Islet of Langerhans (tissue), 1 donor: ENCODE measurements around the gene PKP4.
"Not testable (repeated sequence)": the region's sequence is repeated elsewhere in the genome, so short reads cannot be mapped to it uniquely, and the experiment has no call there.

Source experiments
- FAIRE-seq: peaks from one replicate; lab custom pipeline; 2011; peaks lifted over from hg19 to GRCh38; lab: Jason Lieb, UNC

Gene PKP4

GRCh38 chr2:158456309-158457066, at the start of gene PKP4, which contains the start of gene CCDC148:
Gene PKP4, plus strand, starts transcription at chr2:158456952. Its CDS starts 76,233 bp downstream, at chr2:158533185.
Gene CCDC148, minus strand, starts transcription at chr2:158456753. Its CDS starts 314 bp downstream, at chr2:158456439.
- no peak for FAIRE-seq

DNA sequence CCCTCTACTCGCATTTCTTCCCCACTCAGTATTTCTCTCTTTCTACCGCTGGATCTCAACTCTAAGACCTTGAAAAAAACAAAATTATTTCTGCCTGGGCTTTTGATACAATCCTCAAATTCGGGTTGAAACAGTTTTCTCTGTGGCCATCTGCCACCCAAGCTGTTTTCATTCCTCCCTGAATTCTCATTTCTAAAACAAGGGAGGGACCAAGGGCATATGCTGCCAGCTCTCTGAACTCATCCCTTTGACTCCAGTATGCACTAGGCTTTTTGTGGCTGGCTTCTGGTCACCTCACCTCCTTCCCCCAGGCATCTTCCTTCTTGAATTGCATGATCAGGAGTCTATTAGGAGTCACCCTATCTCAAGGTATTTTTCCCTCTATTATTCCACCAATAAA, 49.7 kb upstream of the PKP4 start:
- FAIRE-seq: no peak

DNA sequence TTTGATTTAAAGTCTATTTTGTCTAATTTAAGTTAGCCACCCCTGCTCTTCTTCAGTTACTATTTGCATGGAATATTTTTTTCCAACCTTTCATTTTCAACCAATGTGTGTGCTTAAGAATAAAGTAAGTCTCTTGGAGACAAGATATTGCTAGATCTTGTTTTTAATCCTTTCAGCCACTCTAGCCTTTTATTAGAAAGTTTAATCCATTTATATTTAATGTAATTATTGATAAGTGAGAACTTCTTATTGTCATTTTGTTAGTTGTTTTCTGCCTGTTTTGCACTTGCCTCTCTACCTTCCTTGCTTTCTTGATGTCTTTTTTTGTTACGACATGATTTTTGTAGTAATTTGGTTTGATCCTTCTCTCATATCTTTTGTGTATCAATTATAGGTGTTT, 46.6 kb upstream of the PKP4 start:
- FAIRE-seq: no peak

- no peak for FAIRE-seq
Measured at GRCh38 chr2:158411748-158412147, 45.0 kb upstream of the PKP4 start.

DNA sequence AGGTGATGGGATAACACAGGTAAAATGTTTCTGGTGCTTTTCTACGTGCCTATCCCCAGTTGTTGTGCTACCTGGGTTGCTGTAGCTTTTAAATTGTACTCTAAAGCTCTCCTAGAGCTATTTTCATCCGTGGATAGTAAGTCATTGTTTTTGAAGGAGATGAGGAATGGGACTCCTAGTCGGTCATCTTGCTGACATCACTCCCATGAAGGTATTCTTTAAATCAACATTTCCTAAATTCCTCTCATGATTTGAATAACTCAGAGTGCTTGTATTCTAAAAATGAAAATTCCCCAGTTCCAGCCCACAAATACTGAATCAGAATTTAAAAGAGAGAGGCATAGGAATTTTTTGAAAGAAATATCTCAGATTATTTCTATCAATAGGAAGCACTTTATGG, 44.5 kb upstream of the PKP4 start:
- FAIRE-seq: no peak

DNA sequence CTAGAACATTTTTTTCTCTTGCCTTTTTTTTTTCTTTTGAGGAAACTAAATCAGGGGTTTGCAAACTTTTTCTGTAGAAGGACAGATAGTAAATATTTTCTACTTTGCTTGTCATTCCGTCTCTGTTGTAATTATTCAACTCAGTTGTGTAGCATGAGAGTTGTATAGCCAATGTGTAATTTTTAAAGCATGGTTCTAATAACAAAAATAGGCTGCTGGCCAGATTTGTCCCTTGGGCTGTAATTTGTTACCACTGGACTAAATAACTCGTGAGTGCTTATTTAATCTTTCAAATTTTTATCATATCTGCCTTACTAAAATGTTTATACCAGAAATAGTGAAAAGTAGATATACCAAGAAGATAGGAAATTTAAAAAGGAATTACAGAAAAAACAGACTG, 43.2 kb upstream of the PKP4 start:
- FAIRE-seq: no peak

GRCh38 chr2:158414538-158414937, 42.2 kb upstream of the PKP4 start:
- no peak for FAIRE-seq

- no peak for FAIRE-seq
Measured at GRCh38 chr2:158432117-158432516, 24.6 kb upstream of the PKP4 start.

GRCh38 chr2:158433716-158434115, 23.0 kb upstream of the PKP4 start:
- FAIRE-seq: not testable (repeated sequence)

- FAIRE-seq: not testable (repeated sequence)
Measured at GRCh38 chr2:158439062-158439461, 17.7 kb upstream of the PKP4 start.

- no peak for FAIRE-seq
Measured at GRCh38 chr2:158443606-158444005, 13.1 kb upstream of the PKP4 start.

- FAIRE-seq: no peak
Measured at GRCh38 chr2:158457092-158457825, 507 bp downstream of the PKP4 start.

DNA sequence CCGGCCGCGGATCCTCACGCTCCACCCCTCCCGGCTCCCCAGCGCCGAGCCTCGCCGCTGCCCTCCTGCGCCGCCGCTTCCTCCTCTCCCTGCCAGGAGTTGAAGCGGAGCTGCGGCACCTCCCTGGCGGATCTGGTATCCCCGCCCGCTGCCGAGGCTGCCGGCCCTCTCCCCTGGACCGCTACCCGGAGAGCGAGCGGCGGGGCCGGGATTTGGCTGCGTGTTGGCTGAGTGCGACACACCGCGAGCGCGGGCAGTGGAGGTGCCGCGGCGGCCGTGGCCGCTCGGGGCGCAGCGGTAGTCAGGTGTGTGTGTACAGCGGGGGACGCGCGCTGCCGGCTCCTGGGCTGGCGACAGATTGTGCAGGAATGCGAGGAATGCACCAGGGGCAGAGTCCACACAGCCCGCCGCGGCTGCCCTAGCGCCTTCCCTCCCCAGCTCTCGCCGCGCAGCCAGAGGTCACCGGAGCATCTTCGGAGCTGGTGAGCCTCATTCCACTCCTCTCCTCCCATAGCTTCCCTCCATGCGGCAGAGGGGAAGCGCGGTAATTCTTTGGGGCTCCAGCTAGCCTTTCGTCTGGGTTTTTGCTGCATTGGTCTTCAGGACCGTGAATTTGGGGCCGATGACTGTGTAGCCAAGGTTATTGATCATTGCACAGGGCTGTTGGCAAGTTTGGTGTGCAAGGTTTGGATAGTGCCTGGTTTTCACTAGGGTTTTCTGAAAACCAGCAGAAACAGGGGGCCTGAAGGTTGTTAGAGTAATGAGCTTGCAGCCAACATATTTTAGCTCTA, 1.3 kb downstream of the PKP4 start:
- FAIRE-seq: no peak

DNA sequence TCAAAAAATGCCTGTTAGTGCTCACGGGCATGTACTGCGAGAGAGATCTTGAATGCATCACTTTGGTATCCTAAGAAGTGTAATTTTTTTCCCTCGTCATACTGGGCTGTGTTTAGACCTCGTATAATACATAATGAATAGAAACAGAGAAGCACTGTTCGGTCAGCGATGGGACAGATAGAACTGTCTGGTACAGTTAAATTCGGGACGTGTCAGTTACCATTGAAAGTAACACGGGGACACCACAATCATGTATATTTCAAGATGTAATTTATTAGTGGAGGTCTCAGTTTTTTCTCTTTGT, 1.8 kb downstream of the PKP4 start:
- FAIRE-seq: no peak

- no peak for FAIRE-seq
Measured at GRCh38 chr2:158459161-158460003, 2.6 kb downstream of the PKP4 start.

DNA sequence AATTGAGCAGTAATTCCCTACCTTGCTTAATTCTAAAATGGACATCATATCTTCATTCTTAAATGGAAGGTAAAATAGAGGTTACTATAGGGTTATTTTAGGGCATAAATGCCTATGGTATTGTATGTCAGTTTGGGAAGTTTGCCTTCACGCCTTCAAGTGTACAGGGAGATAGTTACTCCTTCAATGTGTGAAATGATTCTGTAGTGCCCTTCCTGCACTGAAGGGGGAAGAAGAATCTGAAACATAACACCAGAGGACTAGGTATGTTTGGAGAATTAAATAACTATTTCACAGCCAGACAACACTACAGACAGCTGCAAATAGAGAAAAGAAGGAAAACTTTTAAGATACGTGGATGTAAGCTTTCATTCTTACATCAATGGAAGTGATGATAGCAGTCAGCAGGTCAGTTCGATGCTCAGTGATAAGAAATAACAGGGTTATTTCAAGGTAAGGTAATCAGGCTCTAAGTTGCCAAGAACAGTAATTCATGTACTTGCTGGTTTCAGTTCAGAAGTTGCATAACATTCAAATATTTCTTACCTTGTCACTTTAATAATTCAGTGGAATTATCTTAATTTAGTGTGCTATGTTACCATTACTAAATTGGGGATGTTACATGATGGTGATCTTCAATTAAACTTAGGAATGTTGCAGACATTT, 4.0 kb downstream of the PKP4 start:
- no peak for FAIRE-seq

DNA sequence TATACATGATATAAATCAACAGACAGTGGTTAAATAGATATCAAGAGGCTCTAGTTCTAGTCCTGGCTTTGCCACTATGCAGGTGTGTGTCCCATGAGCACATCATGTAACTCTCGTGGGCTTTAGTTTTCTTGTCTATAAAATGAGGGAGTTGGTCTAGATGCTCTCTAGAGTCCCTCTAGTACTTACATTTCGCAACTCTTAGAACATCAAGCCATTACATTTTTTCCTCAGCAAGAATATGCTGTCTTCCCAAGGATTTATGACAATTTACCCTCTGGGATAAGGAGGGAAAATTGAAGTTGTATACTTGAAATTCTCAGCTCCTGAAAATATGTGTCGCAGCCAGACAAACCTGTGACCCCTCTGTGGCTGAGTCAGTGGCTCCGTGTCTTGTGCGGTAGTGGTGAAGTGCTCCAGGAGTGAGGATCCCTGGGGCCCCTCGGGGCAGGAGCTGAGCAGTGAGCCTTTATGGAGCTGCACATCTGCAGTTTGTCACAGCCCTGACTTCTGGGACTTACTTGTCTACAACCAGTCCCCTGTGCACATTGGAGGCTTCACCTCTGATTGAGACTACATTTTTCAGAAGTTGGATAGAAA, 6.8 kb downstream of the PKP4 start:
- FAIRE-seq: no peak

DNA sequence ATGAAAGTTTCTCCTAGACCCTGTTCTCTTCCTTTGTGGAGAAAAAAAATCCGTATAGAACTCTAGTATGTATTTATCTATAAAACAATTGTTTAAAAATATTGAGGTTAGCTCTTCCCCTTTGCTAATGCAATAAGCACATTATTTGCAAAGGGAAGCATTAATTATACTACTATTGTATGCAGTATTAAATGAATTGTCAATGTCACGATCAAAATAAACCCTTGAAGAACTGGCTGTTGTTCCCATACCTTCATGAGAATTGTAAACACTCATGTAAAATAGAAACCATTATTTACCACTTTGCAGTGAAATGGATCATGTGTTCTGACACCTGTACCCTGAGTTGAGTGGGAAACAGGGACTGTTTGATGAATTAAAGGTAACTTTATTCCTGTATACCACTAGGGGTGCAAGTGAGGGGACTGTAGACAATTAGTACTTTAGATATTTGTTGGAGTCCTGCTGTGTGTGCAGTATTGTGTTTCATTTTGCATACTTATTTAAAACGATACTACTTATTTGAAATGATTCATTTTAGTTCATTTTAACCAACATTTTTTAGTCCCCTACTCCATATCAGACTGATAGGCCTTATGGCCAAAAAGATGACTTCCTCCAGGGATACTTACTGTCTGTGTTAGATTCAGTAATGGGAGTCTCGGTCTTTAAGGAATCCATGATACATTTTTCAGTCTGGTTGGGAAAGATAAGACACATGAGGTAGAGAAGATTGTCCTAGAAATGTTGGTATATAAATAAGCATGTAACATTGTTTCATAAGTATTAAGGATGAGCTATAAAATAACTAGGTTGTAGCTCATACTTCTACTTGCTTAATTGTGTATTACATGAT, 7.9 kb downstream of the PKP4 start:
- peak; percentile 24 for FAIRE-seq

DNA sequence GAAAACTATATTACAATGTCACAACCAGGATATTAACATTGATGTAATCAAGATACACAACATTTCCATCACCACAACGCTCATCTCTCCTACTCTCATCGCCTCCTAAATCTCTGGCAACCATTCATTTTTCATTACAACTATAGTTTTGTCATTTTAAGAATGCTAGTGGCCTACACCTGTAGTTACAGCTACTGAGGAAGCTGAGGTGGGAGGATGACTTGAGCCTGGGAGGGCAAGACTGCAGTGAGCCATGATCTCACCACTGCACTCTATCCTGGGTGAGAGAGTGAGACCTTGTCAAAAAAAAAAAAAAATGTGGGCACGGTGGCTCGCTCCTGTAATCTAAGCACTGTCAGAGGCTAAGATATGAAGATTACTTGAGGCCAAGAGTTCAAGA, 10.5 kb downstream of the PKP4 start:
- FAIRE-seq: no peak

DNA sequence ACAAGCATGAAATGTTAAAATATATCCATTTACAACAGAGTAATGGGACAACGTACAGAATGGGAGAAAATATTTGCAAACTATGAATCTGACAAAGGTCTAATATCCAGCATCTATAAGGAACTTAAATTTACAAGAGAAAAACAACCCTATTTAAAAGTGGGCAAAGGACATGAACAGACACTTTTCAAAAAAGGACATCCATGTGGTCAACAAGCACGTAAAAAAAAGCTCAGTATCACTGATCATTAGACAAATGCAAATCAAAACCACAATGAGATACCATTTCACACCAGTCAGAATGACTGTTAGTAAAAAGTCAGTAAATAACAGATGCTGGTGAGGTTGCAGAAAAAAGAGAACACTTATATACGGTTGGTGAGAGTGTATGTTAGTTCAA, 16.1 kb downstream of the PKP4 start:
- not testable (repeated sequence) for FAIRE-seq
